ELF-1 (cell line): Measurements from ENCODE around the gene HHAT.
"Not testable (repeated sequence)": the region's sequence is repeated elsewhere in the genome, so short reads cannot be mapped to it uniquely, and the experiment has no call there.

Source experiments
- DNase-seq: peaks from one replicate; pipeline ENCODE4 v3.0.0-alpha.2; 2016; ENCODE audit warnings: low read depth, low spot score

Gene HHAT

DNA sequence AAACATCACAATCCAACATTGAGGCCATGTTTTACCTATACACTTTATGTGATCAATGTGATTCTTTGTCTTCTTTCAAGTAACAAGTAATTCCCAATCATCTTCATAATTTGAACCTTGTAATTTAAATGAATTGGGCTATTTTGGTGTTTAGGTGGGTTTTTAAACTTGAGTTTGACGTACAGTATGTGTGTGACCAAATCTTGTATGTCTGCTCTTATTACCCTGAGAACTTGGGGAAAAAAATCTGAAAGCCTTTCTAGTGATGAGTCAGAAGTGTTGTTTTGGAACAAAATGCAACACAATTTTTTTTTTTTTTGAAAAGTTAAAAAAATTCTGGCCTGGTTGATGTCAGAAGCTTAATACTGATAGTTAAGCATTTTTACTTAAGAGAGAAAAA, 68.5 kb downstream of the HHAT start:
- DNase-seq = no peak

DNA sequence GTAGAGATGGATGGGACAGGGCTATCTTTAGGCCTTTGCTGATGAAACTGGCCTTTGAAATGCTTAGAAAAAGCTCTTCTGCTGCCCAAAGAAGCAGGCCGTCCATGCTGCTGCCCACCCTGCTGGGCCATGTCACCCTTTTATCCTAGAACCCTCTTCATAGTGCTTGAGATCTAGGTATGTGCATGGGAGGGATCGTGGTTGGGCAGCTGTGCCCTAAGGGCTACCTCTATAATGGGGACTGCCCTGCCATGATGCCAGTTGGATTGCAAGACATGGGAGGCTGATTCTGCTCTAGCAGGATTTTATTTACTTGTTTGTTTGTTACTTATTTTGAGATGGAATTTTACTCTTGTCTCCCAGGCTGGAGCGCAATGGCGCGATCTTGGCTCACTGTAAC, 69.0 kb downstream of the HHAT start:
- no peak for DNase-seq

DNA sequence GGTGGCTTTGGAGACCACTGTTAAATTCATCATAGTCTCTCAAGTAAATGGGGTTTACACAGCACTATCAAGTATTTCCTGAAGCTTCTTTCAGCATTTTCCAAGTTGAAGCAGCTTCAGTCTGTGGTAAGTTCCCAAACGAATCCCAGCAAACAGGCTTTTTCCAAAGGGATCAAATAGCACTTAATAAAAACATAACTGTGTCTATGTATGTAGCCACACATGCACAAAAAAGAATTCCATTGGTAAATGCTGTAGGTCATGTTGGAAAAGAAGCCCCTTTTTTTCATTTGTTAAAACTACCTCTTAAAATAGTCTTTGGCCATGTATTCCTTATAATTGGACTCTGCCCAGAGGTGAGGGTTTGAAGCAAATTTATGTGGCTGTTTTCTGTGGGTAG, 69.8 kb downstream of the HHAT start:
- DNase-seq = no peak

DNA sequence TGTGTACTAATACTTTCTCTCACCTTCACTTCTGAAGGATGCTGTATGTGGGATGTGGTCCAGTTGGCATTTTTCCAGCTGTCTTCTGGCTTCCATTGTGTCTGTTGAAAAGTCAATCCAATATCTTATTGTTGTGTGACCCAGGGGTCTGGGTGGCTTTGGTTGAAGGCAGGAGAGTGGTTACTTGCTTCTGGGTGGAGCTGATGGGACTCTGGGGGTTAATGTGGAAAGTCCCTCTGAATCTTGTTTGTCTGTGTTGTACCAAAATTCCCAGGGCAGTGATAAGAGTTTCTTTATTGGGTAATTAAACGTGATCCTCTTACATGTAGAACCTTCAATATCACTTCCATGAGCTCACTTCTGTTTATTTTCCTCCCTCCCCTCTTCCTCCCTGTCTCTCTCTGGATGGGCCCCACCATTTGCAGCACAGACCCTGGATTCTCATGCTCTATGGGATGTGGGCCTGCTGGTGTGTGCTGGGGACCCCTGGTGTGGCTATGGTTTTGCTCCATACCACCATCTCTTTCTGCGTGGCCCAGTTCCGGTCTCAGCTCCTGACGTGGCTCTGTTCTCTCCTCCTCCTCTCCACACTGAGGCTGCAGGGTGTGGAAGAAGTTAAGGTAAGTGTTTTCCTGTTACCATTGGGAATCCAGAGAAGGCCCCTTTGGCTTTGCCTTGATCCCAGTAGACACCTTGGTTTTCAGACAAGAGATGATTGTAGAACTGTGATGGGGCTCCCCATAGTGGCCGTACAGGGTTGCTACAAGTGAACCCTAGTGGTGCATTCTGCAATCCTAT, 71.5 kb downstream of the HHAT start:
- DNase-seq = peak; percentile 73

DNA sequence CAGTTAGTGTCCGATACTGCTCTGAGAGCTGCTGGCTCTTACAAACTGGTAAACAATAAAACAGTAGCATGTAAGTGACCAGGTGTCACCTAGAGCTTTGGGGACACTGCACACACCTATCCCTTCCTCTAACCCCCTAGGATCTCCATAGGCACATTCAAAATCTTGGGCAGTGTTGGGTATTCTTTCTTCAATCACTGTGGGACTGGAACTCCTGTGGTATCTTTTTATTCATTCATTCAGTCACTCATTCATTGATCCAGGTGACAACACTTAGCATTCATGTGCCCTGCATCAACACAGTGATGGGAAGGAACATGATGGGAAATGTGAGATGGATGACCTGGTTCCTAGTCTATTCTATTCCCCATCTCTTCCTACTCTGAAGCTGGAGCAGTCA, 73.9 kb downstream of the HHAT start:
- DNase-seq = no peak

DNA sequence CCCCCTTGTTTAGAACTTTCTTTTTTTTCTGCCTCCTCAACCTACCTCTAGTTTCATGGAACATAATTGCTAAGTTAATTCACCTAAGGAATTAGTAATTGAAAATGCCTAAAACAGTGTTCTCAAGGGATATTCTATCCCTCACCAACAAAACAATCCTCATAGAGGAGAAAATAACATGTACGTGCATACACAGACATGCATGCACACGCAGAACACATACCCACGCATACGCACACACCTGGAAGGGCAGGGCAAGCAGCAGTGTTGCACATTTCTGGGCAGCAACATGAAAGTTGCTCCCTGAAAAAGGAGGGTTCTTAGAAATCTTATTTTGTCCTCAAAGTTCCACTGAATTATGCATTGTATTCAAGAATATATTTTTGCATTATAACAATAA, 76.6 kb downstream of the HHAT start:
- no peak for DNase-seq

DNA sequence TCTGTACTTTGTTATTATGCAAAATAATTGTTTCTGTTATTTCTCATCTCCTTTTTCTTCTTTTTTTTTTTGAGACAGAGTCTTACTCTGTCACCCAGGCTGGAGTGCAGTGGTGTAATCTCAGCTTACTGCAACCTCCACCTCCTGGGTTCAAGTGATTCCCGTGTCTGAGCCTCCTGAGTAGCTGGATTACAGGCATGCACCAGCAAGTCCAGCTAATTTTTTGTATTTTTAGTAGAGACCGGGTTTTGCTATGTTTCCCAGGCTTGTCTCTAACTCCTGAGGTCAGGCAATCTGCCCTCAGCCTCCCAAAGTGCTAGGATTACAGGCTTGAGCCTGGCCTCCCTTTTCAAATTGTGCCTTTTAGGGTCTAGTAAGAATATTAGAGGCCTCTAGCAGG, 77.6 kb downstream of the HHAT start:
- not testable (repeated sequence) for DNase-seq

GRCh38 chr1:210407207-210407886, 78.6 kb downstream of the HHAT start:
- DNase-seq = peak; percentile 82

- no peak for DNase-seq
These were observed 79.2 kb downstream of the HHAT start for GRCh38 chr1:210407887-210408252.

DNA sequence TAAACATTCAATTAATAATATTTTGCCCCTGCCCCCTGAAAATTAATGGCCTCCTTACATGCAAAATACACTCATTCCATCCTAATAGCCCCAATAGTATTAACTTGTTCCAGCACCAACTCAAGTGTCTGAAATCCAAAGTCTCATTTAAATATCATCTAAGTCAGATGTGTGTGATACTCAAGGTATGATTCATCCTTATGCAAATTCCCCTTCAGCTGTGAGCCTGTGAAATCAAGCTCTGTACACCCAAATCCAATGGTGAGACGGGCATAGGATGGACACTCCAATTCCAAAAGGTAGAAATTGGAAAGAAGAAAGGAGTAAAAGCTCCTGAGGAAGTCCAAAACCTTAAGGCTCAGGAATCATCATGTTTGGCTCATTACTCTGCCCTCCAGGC, 83.5 kb downstream of the HHAT start:
- DNase-seq = no peak

GRCh38 chr1:210413951-210414350, 85.2 kb downstream of the HHAT start:
- no peak for DNase-seq

GRCh38 chr1:210415846-210416448, 87.2 kb downstream of the HHAT start:
- peak; percentile 14 for DNase-seq

DNA sequence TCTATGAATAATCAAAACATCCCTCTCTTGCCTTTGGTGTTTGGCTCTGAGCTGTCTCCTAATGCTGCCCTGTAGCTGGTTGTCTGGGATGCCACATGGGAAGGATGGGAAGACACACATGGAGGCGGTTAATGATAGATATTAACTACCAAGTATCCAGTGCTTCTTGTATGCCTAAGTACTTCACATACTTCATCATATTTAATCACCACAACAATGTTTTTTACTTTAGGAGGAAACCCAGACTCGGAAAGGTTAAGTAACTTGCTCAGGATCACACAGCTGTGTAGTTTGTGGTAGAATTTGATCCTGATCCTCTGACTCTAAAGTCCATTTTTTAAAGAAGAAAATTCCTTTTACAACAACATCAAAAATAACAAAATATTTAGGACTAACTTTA, 88.0 kb downstream of the HHAT start:
- DNase-seq = no peak

GRCh38 chr1:210417881-210418280, 89.2 kb downstream of the HHAT start:
- DNase-seq = no peak

DNA sequence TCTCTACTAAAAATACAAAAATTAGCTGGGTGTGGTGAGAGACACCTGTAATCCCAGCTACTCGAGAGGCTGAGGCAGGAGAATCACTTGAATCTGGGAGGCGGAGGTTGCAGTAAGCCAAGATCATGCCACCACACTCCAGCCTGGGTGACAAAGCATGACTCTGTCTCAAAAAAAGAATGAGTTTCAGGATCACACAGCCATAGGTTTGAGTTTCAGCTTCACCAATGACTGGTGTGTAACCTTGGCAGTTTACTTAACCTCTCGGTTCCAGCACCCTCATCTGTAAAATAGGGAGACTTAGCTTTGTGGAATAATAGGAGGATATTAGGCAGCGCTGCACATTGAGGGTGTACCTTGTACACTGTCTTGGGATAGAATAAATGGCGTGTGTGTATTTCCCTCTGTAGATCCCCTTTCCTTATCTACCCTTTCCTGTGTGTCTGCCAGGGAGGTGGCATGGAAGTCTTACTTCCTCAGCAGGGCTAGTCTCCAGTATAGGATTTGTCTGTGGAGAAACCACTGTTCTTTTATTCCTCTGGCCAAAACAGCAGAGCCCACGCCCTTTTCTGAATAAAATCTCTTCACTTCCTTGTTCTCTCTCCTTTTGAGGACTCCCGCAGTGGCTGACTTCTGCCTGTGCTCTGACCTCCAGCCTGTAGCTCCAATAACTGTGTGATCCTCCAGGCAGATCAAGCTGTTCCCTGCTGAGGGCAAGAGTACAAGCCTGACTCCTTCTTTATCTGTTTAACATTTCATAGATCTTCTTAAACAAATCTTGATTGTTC, 90.4 kb downstream of the HHAT start:
- DNase-seq = no peak

DNA sequence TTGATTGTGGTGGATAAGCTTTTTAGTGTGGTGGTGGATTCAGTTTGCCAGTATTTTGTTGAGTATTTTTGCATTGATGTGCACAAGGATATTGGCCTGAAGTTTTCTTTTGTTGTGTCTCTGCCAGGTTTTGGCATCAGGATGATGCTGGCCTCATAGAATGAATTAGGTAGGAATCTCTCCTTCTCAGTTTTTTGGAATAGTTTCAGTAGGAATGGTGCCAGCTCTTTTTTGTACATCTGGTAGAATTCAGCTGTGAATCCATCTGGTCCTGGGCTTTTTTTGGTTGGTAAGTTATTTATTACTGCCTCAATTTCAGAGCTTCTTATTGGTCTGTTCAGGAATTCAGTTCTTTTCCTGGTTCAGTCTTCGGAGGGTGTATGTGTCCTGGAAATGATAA, 98.0 kb downstream of the HHAT start:
- DNase-seq = not testable (repeated sequence)

DNA sequence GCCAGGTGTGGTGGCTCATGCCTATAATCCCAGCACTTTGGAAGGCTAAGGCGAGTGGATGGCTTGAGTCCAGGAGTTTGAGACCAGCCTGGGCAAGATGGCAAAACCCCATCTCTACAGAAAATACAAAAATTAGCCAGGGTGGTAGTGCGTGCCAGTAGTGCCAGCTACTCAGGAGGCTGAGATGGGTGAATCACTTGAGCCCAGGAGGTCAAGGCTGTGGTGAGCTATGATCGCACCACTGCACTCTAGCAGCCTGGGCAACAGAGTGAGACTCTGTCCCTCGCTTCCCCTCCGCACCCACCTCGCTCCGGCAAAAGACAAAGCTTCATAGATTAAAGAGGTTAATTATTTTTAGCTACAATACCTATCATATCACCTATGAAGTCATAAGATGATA, 100.0 kb downstream of the HHAT start:
- DNase-seq = no peak

- DNase-seq = no peak
These were observed 105.5 kb downstream of the HHAT start for GRCh38 chr1:210434223-210434622.

DNA sequence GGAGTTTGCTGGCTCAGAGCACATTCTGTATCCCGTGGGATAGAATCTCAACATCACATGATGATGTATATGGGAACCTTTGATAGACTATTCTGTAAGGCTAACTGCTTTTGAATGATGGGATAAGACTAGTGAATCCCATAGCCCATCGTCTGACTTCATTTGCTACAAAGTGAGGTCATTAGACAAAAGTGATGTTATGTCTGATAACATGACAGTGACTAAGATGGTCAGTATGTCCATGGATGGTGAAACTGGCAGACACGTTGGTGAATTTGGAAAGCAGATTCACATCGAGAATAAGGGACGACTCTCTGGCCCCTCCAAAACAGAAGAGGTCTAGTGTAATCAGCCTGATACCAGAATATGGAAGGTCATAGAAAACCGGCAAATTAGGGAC, 108.4 kb downstream of the HHAT start:
- DNase-seq = no peak

- no peak for DNase-seq
These were observed 109.1 kb downstream of the HHAT start for GRCh38 chr1:210437781-210438180.

DNA sequence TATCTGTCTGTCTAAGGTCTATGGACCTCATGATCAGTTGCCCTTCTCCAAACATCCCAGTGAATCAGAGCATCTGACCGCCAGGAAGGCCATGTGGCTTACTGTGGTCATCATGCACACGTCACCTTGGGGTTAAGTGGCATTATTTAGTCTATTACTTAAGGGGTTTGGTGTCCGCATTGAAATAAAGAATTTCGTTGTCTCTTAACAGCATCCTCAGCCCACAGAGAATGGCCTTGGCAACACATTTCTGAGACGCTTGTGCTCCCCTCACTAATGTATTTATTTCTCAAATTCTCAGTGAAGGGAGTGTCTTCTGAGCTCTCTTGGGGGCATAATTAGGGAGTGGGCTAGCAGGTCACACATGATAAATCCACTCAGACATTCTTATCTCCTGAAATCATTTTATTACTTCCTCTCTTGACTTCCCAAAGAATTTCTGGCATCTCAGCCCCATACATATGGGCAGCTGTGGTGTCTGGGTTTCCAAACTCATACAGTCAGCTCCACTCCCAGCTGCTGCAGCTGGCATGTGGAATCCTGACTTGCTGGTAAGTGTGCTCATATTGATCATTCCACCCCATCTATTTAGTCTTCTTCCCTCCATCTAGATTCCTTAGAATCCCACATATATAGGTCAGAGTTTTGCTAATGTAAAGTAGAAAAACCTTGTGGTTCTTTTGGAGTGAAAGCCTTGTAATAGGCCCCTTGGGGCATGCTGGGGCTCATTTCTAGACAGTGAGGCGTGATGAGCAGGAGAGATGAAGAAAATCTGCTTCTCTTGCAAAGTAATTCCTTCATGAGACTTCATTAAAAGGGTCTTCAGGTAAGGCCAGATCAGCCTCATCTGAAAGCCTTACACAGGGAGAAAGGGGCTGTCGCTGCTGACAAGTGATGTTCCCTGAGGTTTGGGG, 110.5 kb downstream of the HHAT start:
- peak; percentile 30 for DNase-seq
